Adipocyte (in vitro differentiated cells): Measurements from ENCODE around the gene GFPT1.

Experiments used
- DNase-seq: peaks from one replicate; pipeline ENCODE4 v3.0.0-alpha.2; 2015; ENCODE audit warnings: low read depth
- H3K27me3 ChIP-seq: replicated peaks from 2 replicates; pipeline ENCODE4 v1.7.0; 2013; ENCODE audit warnings: mild to moderate bottlenecking, low read length, moderate library complexity; ENCODE audit not compliant: control insufficient read depth, insufficient read depth
- H3K36me3 ChIP-seq: 2 replicates; pipeline ENCODE4 v1.7.0; 2013; ENCODE audit warnings: low read length, mild to moderate bottlenecking, moderate library complexity; ENCODE audit not compliant: control insufficient read depth, insufficient read depth, severe bottlenecking
- H3K4me1 ChIP-seq: 2 replicates; pipeline ENCODE4 v1.7.0; 2013; ENCODE audit warnings: mild to moderate bottlenecking, low read length, moderate library complexity; ENCODE audit not compliant: control insufficient read depth, insufficient read depth
- H3K4me3 ChIP-seq: 2 replicates; pipeline ENCODE4 v1.7.0; 2013; ENCODE audit warnings: mild to moderate bottlenecking, low read length, moderate library complexity
- H3K9ac ChIP-seq: 2 replicates; pipeline ENCODE4 v1.7.0; 2013; ENCODE audit warnings: mild to moderate bottlenecking, low read length, moderate library complexity
- H3K9me3 ChIP-seq: 2 replicates; pipeline ENCODE4 v1.7.0; 2013; ENCODE audit warnings: mild to moderate bottlenecking, low read length, moderate library complexity; ENCODE audit not compliant: control insufficient read depth

The GFPT1 gene

GRCh38 chr2:69315160-69315761 lies 71.8 kb downstream of the GFPT1 start:
- Histone ChIP-seq H3K4me3 (no peak overlapping the region), H3K9ac (no peak overlapping the region), H3K27me3 (no peaks in the 10 kb centered on the region), H3K4me1 (peaks cover 19% of the 10 kb centered on the region), H3K9me3 (no peaks in the 10 kb centered on the region), H3K36me3 (peaks cover 45% of the 10 kb centered on the region)
- no peak for DNase-seq

- no peak for DNase-seq
- no peaks in the 10 kb centered on the region for H3K9me3 ChIP-seq
- no peak overlapping the region for H3K4me3 ChIP-seq
- peaks cover 10% of the 10 kb centered on the region for H3K36me3 ChIP-seq
- peaks cover 51% of the 10 kb centered on the region for H3K4me1 ChIP-seq
- no peak overlapping the region for H3K9ac ChIP-seq
- H3K27me3 ChIP-seq, result no peaks in the 10 kb centered on the region
These were observed 76.0 kb downstream of the GFPT1 start for GRCh38 chr2:69311024-69311416.

- no peak overlapping the region for H3K4me3 ChIP-seq
- H3K36me3 ChIP-seq, result peaks cover 4% of the 10 kb centered on the region
- peak overlapping the region; percentile 46 for H3K9ac ChIP-seq
- no peaks in the 10 kb centered on the region for H3K9me3 ChIP-seq
- DNase-seq, result no peak
- H3K27me3 ChIP-seq, result no peaks in the 10 kb centered on the region
- H3K4me1 ChIP-seq, result peaks cover 52% of the 10 kb centered on the region
These were observed 76.7 kb downstream of the GFPT1 start for GRCh38 chr2:69310111-69311023.

- DNase-seq, result peak; percentile 69
- H3K4me1 ChIP-seq, result peaks cover 51% of the 10 kb centered on the region
- no peaks in the 10 kb centered on the region for H3K27me3 ChIP-seq
- no peak overlapping the region for H3K4me3 ChIP-seq
- H3K9me3 ChIP-seq, result no peaks in the 10 kb centered on the region
- H3K9ac ChIP-seq, result peak overlapping the region; percentile 46
- H3K36me3 ChIP-seq, result peaks cover 4% of the 10 kb centered on the region
These were observed 77.5 kb downstream of the GFPT1 start for GRCh38 chr2:69309351-69310110.

GRCh38 chr2:69308338-69308737 lies 78.7 kb downstream of the GFPT1 start:
- Histone ChIP-seq H3K9ac (no peak overlapping the region), H3K9me3 (peaks cover 7% of the 10 kb centered on the region), H3K4me3 (no peak overlapping the region), H3K4me1 (peaks cover 51% of the 10 kb centered on the region), H3K36me3 (peaks cover 4% of the 10 kb centered on the region), H3K27me3 (no peaks in the 10 kb centered on the region)
- no peak for DNase-seq

- Histone ChIP-seq H3K4me3 (peak overlapping the region; percentile 82), H3K27me3 (no peaks in the 10 kb centered on the region), H3K9ac (peak overlapping the region; percentile 12), H3K36me3 (peaks cover 4% of the 10 kb centered on the region), H3K4me1 (peaks cover 51% of the 10 kb centered on the region), H3K9me3 (peaks cover 7% of the 10 kb centered on the region)
- DNase-seq, result no peak
These were observed 79.4 kb downstream of the GFPT1 start for GRCh38 chr2:69307579-69308064.

GRCh38 chr2:69306822-69307578 lies 80.0 kb downstream of the GFPT1 start:
- H3K36me3 ChIP-seq, result no peaks in the 10 kb centered on the region
- DNase-seq, result peak; percentile 93
- H3K4me1 ChIP-seq, result peaks cover 51% of the 10 kb centered on the region

GRCh38 chr2:69306393-69306821 lies 80.6 kb downstream of the GFPT1 start:
- H3K4me1 ChIP-seq, result peaks cover 47% of the 10 kb centered on the region
- peak overlapping the region; percentile 84 for H3K9ac ChIP-seq
- peaks cover 7% of the 10 kb centered on the region for H3K9me3 ChIP-seq
- no peaks in the 10 kb centered on the region for H3K27me3 ChIP-seq
- peak overlapping the region; percentile 82 for H3K4me3 ChIP-seq
- no peaks in the 10 kb centered on the region for H3K36me3 ChIP-seq
- DNase-seq, result peak; percentile 34

More at GRCh38 chr2:69306822-69307578, 80.0 kb downstream of the GFPT1 start:
- H3K27me3 ChIP-seq, result no peaks in the 10 kb centered on the region
- H3K9ac ChIP-seq, result peak overlapping the region; percentile 84
- peaks cover 7% of the 10 kb centered on the region for H3K9me3 ChIP-seq
- peak overlapping the region; percentile 82 for H3K4me3 ChIP-seq

- peak overlapping the region; percentile 82 for H3K4me3 ChIP-seq
- H3K9ac ChIP-seq, result peak overlapping the region; percentile 84
- H3K36me3 ChIP-seq, result no peaks in the 10 kb centered on the region
- peaks cover 44% of the 10 kb centered on the region for H3K4me1 ChIP-seq
- H3K9me3 ChIP-seq, result peaks cover 7% of the 10 kb centered on the region
- no peaks in the 10 kb centered on the region for H3K27me3 ChIP-seq
- DNase-seq, result no peak
These were observed 81.2 kb downstream of the GFPT1 start for GRCh38 chr2:69305712-69306392.

GRCh38 chr2:69305166-69305565 lies 81.9 kb downstream of the GFPT1 start:
- Histone ChIP-seq H3K9me3 (peaks cover 7% of the 10 kb centered on the region), H3K4me1 (peaks cover 38% of the 10 kb centered on the region), H3K4me3 (no peak overlapping the region), H3K36me3 (no peaks in the 10 kb centered on the region), H3K9ac (no peak overlapping the region), H3K27me3 (no peaks in the 10 kb centered on the region)
- DNase-seq, result no peak
